ENCODE data around the gene LRRC4B.
"Not testable (repeated sequence)": the region's sequence is repeated elsewhere in the genome, so short reads cannot be mapped to it uniquely, and the experiment has no call there.

Gene LRRC4B

DNA sequence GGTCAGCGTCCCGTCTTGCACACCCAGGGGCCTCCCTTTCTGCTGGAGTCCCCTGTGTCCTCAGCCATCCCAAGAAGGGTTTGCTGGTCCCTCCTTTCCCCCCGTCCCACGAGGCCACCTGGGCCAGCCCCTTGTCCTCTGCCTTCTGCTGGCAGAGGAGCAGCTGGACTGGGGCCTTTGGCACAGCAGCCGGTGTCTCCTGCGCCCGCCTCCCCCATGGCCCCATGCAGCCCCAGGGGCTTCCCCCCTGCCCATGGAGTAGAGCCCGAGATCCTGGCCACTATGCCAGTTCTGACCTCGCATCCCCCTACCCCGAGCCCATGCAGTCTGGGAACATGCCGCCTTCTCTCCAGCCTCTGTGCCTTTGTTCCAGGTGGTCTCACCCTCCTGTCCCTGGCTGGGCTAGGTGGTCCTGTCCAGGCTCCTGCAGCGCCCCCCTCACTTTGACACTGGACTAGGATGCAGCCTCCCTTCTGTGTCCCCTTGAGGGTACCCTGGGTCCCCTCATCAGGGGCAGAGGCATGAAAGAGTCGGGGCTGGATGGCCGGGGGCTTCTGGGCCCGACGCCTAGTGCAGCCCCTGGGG, 85.9 kb downstream of the LRRC4B start:
- DNase-seq, result no peak

DNA sequence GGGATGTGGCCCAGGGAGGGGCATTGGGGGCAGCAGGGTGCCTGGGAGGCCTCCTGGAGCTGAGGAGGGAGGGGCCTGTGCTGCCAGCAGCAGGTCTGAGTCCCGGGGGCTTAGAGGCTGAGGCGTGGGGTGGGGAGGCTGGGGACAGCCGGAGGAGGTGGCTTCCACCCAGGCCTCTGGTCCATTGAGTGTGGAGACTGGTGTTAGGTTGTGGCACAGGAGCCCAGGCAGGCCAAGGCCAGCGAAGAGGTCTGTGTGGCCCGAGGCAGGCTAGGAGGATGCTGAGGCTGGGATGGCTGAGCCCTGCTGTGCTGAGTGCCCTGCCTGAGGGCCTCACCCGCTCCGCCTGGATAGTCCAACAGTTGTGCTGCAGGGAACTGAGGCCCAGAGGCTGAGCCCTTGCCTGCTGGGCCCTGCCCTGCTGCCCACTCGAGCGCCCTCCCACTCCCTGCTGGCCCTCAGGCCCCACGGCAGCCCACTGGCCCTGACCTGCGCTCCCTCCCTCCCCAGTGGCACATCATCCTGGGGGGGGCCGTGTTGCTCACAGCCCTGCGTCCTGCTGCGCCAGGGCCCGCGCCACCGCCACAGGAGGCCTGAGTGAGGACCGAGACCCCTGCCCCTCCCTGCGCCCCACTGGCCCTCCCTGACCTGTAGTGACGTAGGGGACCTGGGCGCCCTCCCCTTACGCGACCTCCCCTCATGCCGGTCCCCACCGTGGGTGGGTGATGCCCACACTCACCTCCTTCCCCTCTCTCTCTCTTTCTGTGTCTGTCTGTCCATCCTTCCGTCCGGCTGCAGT, 86.7 kb downstream of the LRRC4B start:
- DNase-seq, result no peak

DNA sequence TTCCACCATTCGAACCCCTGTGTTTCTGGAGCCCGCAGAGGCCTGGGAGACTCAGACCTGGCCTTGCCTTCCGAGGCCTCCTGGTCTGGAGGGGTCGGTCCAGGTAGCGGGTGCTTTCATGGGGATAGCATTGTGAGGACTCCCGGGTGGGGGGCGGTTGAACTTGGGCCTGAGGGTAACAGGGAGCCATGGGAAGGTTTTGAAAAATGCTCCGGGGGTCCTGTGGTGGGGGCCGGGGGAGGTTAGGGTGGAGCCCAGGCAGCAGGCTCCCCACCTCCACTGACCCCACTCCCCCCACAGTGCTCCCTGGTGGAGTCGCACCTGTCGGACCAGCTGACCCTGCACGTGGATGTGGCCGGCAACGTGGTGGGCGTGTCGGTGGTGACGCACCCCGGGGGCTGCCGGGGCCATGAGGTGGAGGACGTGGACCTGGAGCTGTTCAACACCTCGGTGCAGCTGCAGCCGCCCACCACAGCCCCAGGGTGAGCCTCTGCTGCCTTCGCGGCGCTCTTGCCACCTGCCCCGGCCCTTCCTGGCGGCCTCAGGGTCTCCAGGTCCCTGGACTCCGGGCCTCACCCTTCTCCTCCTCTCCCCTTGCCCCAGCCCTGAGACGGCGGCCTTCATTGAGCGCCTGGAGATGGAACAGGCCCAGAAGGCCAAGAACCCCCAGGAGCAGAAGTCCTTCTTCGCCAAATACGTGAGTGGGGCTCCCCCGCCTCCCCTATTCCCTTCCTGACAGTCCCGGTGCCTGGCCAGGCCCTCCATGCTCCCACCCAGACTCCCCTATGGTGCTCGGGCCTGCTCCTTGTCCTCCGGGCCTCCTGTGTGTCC, 87.7 kb downstream of the LRRC4B start:
- no peak for DNase-seq

DNA sequence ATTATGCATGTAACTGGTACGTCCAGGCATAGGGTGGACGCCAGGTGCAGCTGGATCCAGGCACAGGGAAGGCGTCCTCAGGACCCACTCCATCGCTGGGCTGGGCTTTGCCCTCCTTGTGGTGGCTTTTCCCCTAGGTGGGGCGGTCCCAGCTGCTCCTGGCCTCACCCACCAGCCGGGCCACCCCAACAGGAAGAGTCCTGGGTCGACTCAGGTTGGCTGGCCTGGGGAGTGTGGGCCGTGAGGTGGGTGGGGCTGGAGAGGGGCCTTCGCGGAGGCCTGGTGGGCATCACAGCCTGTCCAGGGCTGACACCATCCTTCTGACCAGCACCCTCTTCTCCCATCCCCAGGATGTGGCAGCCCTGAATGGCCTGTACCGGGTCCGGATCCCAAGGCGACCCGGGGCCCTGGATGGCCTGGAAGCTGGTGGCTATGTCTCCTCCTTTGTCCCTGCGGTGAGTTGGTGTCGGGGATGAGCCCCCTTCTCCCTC, 88.4 kb downstream of the LRRC4B start:
- no peak for DNase-seq

DNA sequence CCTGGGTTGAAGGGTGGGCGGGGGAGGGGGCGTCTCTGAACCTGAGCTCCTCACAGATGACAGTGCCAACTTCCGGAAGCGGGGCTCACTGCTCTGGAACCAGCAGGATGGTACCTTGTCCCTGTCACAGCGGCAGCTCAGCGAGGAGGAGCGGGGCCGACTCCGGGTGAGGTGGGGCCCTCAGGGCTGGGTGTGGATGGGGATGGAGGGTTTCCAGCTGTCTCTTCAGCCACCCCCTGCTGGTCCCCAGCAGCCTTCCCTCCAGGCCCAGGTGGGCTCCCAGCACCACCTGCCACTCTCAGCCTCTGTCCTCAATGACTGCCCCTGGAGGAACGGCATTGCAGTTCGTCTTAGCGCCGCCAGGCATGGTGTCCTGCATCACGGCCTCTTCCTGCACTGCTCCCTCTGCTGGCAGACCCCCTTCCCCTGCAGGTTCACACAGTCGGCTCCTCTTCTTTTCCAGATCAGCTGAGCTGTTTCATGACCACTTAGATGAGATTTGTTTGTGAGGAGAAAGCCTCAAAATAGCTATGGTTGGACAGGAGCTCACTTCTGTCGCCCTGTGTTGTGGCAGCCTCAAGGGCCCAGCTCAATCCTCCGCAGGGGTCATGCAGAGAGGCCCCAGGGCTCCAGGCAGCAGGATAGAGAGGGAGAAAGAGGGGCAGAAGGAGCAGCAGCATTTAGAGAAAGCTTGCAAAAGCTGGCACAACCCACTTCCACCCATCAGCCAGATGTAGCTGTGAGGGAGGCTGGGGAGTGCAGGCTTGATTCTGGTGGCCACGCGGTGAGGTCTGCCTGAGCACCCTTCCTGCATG, 89.1 kb downstream of the LRRC4B start:
- no peak for DNase-seq

DNA sequence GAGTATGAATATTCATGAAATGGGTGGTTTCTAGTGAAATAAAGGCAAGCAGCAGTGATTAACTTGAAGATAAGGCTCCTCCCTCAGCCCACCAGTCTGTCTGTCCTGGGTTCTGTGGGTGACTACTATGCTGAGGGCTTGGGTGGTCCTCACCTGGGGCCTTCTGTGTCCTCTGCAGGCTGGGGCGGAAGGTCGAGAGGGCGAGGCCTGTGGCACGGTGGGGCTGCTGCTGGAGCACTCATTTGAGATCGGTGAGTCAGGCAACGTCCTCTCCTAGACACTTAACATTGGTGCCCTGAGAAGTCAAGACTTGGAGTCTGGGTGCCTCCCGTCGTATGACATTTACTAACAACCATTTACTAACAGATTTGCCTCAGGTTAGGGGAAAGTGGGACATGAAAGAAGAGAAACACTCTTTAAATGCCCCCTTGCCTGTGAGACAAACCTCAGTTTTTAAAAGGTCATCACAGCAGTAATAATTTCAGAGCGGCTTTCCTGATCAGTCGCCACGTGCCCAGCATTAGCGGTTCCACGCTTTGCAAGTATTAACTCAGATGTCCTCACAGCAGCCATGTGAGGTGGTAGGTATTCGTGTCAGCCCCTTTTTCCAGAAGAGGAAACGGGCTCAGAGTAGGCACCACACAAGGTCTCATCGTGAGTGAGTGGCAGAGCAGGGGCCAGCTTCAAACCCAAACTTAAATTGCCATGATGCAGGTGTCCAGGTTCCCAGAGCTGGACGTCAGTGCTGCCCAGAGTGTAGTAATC, 90.3 kb downstream of the LRRC4B start:
- no peak for DNase-seq

DNA sequence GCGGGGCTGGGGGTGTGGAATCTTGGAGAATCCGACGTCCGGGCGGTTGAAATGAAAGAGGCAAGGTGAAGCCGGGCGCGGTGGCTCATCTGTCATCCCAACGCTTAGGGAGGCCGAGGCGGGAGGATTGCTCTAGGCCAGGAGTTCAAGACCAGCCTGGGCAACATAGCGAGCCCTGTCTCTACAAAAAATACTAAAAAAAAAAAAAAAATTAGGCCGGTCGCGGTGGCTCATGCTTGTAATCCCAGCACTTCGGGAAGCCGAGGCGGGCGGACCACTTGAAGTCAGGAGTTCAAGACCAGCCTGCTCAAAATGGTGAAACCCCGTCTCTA, 91.4 kb downstream of the LRRC4B start:
- no peak for DNase-seq

DNA sequence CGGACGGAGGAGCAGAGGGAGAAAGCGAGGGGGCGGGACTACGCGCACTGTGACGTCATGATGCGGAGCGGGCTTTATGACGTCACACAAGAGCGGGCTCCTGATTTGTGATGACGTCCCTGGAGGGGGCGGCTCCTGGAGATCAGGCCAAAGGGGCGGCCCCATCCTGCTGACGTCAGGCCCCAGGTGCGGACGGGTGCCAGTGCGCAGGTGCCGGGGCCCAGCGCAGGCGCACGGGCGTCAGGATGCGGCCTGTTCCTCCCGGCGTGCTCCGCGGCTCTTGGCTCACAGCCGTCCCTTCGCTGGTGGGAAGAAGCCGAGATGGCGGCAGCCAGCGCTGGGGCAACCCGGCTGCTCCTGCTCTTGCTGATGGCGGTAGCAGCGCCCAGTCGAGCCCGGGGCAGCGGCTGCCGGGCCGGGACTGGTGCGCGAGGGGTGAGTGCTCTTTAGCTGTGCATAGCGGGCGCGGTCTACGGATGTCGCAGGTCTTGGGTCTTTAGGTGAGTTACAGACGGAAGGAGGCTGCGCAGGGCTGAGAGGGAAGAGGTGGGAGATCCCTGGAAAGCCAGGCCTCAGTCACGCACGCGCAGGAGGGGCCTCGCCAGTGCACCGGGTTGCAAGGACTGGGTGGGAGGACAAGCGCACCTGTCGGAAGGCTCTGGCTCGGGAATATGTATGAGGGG, 91.9 kb downstream of the LRRC4B start, which contains the start of the genes EMC10 and GARIN5A:
TSS of gene EMC10 (plus strand) at position 284 of the 683 bp plus-strand sequence. CDS start at position 322, 38 bp downstream.
TSS of gene GARIN5A (minus strand) at position 625 of the 683 bp plus-strand sequence. CDS start at position 165, 460 bp downstream.
- DNase-seq, result peak; percentile 71 to 89 (median 76)

DNA sequence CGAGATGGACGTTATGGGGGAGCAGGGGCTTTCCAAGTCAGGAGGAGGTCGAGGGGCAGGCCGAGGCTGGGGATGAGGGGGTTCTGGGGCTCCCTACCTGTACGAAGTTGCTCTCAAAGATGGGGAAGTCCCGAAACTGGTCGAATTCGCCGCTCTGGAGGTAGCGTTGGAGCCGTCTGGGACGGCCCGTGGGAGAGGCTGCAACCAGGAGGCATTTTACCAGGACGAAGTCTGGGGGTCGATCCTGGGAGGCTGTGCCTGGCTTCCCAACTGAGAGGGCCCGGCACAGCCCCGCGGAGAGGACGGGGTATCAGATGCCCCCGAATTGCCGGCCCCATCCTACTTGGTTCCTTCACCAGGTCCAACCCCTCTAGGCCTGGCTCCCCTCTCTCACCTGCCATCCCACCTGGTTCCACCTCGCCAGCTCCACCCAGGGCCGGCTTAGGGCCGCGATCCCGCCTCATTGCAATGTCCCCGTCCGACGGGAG, 92.5 kb downstream of the LRRC4B start:
- no peak for DNase-seq

DNA sequence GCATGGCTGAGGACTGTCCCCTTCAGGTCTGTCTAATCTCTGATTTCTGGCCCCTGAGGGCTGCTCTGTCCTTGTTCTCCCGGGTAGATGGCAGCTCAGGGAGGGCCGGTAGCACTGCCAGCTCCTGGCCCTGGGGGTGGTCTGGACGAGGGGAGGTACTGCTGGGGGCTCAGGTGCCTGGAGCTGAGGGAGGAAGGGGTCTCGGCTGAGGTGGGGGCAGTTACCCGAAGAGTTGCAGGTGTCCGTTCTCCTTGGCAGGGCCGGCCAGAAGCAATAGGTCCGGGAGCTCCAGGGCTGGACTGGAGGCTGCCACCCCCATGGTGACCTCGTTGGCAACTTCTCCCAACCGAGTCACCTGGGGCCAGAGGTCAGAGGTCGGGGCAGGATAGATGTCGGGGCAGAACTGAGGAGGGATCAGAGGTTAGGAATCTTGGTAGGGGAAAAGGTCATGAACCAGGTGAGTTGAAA, 93.1 kb downstream of the LRRC4B start:
- DNase-seq, result no peak

DNA sequence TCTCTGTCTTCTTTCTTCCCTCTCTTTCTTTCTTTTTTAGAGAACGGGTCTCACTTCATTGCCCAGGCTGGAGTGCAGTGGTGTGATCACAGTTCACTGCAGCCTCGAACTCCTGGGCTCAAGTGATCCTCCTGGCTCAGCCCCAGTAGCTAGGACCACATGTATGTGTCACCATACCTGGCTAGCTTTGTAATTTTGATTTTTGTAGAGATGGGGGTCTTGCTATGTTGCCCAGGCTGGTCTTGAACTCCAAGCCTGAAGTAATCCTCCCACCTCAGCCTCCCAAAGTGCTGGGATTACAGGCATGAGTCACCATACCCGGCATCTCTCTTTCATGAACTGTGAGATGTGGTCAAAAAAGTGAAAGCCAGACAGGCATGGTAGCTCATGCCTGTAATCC, 94.9 kb downstream of the LRRC4B start:
- not testable (repeated sequence) for DNase-seq

DNA sequence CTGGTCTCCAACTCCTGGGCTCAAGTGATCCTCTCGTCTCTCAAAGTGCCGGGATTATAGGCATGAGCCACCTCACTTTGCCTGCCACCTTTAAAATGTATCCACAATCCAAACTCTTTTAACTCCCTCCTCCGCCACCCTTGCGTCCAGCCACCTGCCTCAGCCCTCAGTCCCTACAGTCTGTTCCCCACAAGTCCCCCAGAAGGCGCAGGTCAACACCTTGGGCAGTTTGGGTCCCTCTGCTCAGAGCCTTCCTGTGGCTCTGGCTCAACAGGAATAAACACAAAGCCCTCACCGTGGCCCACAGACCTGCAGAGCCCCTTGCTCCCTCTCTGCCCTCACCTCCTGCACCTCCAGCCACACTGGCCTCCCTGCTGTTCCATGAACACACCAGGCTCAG, 99.4 kb downstream of the LRRC4B start:
- no peak for DNase-seq

DNA sequence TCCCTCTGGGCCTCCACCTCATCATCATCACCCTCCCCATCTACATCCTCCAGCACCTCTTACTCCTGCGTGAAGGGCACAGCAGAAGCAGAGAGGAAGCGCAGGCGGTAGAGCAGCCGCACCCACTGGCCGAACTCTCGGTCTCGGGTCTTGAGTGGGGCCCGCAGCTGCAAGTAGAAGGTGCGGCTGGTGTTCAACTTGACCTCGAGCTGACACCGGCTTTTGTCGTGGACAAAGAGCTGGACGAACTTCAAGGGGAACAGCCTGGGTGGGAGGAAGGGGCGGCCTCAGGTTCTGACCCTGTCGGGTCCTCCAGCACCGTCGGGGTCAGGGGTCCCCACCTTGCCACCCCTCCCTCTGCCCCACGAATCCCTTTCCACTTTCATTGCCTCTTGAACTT, 100.7 kb downstream of the LRRC4B start:
- DNase-seq, result no peak
